GM06990 (cell line): Measurements from ENCODE around the gene PDCD7.

Experiments used
- DNase-seq: peaks from one replicate; pipeline ENCODE4 v3.0.0-alpha.2; 2011; ENCODE audit not compliant: insufficient read length; ENCODE audit errors: extremely low read depth
- H3K27me3 ChIP-seq: replicated peaks from 2 replicates; pipeline ENCODE4 v1.6.0; 2011; ENCODE audit warnings: low read length; ENCODE audit not compliant: control insufficient read depth, insufficient read depth
- H3K36me3 ChIP-seq: 2 replicates; pipeline ENCODE4 v1.5.1; 2011; ENCODE audit warnings: low read length; ENCODE audit not compliant: control insufficient read depth, insufficient read depth
- H3K4me3 ChIP-seq: replicated peaks from 2 replicates; pipeline ENCODE4 v1.5.1; 2011; ENCODE audit warnings: low read depth, mild to moderate bottlenecking, control low read depth, low read length
- TF ChIP-seq, protein P1 (sequence below): IDR thresholded peaks from 2 replicates; pipeline ENCODE4 v1.5.1; 2011; ENCODE audit warnings: low read length, control low read depth, mild to moderate bottlenecking, inconsistent platforms; ENCODE audit not compliant: insufficient read depth, poor library complexity, severe bottlenecking

Gene PDCD7

DNA sequence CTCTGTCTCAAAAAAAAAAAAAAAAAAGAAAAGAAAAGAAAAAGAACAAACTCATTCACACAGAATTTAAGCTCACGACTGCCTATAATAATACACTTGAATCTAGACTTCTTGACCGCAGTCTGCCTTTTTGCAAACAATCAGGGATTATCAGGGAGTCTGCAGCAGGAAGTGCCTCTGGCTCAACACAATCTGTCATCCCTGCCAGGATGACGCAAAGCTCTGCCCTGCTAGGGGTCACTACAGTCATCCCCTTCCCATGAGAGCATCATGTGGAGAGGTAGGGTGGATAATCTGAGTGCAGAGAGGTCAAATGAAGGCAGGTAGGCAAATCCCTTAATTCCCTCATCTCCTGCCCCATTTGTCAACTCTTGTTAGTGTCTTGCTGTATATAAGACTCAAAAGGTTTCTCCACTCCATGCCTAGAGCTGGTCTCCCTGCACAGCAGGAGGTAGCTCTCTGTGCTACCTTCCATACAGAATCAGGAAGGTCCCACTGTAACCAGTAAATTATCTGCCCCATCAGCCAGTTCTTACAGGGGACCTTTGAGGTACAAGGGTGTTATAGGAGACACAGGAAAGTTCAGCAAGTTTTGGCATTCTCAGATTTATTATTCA lies 22.8 kb downstream of the PDCD7 start:
- TF ChIP-seq, protein P1, sequence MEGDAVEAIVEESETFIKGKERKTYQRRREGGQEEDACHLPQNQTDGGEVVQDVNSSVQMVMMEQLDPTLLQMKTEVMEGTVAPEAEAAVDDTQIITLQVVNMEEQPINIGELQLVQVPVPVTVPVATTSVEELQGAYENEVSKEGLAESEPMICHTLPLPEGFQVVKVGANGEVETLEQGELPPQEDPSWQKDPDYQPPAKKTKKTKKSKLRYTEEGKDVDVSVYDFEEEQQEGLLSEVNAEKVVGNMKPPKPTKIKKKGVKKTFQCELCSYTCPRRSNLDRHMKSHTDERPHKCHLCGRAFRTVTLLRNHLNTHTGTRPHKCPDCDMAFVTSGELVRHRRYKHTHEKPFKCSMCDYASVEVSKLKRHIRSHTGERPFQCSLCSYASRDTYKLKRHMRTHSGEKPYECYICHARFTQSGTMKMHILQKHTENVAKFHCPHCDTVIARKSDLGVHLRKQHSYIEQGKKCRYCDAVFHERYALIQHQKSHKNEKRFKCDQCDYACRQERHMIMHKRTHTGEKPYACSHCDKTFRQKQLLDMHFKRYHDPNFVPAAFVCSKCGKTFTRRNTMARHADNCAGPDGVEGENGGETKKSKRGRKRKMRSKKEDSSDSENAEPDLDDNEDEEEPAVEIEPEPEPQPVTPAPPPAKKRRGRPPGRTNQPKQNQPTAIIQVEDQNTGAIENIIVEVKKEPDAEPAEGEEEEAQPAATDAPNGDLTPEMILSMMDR, result no peak
- no peak for DNase-seq
- Histone ChIP-seq H3K4me3 (no peak overlapping the region), H3K27me3 (no peaks in the 10 kb centered on the region), H3K36me3 (peaks cover 10% of the 10 kb centered on the region)

DNA sequence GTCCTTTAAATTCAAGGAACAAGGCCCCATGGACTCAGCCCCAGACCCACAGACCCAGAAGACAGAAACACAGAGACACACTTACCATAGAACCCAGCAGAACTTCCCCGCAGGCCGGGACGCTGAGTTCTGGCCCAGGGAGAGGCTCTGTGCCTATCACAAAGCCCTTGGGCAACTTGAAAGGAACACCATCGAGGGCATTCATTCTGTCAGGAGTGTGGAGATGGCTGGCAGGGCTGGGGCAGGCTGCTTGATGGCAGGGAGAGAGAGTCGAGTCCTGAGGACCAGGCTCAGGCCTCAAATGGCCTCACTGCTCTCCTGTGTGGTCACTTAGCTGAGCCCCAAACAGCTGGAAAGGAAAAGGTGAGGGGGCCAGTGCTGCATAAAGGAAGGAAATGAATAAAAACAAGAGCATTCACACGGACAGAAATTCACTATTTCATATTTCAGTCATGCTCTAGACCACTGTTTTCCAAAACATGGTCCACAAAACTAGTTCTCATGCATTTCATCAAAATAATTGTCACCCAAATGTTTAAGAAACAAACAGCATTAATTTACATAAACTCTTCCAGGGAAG lies 27.5 kb downstream of the PDCD7 start:
- Histone ChIP-seq H3K4me3 (no peak overlapping the region), H3K36me3 (peaks cover 13% of the 10 kb centered on the region)
- TF ChIP-seq, protein P1, result no peak

DNA sequence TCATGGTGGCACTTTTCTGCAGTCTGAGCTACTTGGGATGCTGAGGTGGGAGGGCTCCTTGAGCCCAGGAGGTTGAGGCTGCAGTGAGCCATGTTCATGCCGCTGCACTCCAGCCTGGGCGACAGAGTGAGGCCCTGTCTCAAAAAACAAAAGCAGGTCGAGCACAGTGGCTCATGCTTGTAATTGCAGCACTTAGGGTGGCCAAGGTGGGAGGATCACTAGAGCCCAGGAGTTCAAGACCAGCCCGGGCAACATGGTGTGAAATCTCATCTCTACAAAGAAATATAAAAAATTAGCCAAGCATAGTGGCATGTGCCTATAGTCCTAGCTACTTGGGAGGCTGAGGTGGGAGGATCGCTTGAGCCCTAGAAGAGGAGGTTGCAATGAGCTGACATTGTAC lies 28.6 kb downstream of the PDCD7 start:
- peaks cover 17% of the 10 kb centered on the region for H3K36me3 ChIP-seq
- no peak overlapping the region for H3K4me3 ChIP-seq
- TF ChIP-seq, protein P1, result no peak
- no peak for DNase-seq
- no peaks in the 10 kb centered on the region for H3K27me3 ChIP-seq

More for the DNA sequence above, 27.5 kb downstream of the PDCD7 start:
- no peaks in the 10 kb centered on the region for H3K27me3 ChIP-seq
- no peak for DNase-seq

DNA sequence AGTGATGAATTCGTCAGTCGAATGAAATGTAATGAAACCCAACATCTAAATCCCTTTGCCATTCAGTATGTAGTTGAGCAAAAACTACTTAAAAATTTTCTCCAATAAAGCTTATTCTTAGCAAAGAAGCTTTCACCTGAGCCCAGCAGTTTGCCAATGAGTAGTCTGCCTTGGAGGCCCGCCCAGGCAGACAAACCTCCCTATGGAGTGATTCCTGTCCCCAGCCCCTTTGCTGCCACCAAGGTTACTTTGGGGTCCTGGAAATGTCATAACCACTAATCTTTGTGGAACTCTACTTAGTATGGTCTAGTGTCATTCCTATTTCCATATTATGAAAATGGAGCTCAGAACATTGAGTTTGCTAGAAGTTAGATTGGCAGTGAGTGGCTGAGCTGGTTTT lies 30.7 kb downstream of the PDCD7 start:
- Histone ChIP-seq H3K4me3 (no peak overlapping the region), H3K27me3 (no peaks in the 10 kb centered on the region), H3K36me3 (peaks cover 24% of the 10 kb centered on the region)
- TF ChIP-seq, protein P1, result no peak
- no peak for DNase-seq

DNA sequence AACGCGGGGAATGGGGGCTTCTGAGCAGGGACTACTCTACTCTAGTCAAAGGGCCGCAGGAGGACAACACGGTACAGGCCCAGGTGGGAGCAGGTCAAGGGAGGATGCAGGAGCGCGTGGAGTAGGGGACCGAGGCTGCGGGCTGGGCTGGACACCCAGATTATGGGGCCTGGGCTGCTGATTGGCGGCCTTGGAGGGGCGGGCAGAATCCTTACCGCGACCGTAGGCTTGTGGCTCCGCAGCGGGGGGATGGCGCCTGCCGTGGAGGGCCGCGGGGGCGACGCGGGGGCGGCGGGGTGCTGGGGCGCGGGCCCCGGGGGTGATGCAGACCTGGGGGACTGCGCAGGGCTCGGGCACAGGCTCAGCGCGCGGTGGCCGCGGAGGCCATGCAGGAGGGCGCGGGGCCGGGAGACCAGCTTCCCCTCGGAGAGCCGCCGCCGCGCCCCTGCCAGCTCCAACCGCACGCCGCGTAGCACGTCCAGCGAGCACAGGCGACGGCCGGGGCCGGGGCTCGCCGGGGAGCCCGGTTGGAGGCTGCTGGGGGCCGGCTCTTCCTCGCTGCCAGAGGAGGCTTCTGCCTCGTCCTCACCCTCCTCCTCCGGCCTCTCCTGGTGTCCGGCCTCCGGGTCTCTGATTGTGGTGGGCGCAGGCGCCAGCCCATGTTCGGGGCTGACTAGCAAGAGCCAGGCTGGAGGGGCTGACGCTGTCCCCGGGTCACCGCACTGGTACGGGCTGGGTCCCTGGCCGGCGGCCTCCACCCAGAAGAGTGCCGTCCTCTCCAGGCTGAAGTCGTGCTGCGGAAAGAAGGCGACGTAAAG lies 31.5 kb downstream of the PDCD7 start:
- Histone ChIP-seq H3K36me3 (peaks cover 25% of the 10 kb centered on the region), H3K4me3 (no peak overlapping the region), H3K27me3 (no peaks in the 10 kb centered on the region)
- no peak for DNase-seq
- TF ChIP-seq, protein P1, result no peak
